Right lobe of liver (tissue), 6 donors: ENCODE results near the gene ACSL5. TPM values are rescaled to one million over a fixed set of nuclear protein-coding genes. Genes with fewer than 3 reads are reported as not detected.

Experiments
- ATAC-seq, 4 donors: fragments of 200-7000 bp; cut with Tn5 transposase; one replicate each; pipeline ENCODE4 v1.9.1; 2020; ENCODE audit warnings: mild to moderate bottlenecking in 4 of 4, moderate library complexity in 4 of 4
- DNase-seq, 3 donors: peaks; one replicate each; pipeline ENCODE4 v3.0.0-alpha.2; 2020
- H3K27ac ChIP-seq, 3 donors: fragments of 200-600 bp; one replicate each; pipeline ENCODE4 v1.8.0; 2022
- H3K27me3 ChIP-seq, 2 donors: fragments of 200-600 bp; one replicate each; pipeline ENCODE4 v1.8.0; 2022
- H3K36me3 ChIP-seq, 4 donors: fragments of 200-600 bp; sonication (generic) in 1 of 4; one replicate each; pipeline versions ENCODE4 v1.5.1 to v1.8.0; 2017 to 2022; ENCODE audit warnings: control low read depth in 1 of 4
- H3K4me1 ChIP-seq, 4 donors: fragments of 200-600 bp; sonication (generic) in 1 of 4; one replicate each; pipeline versions ENCODE4 v1.5.1 to v1.8.0; 2017 to 2022; ENCODE audit warnings: control low read depth in 1 of 4
- H3K4me3 ChIP-seq, 3 donors: fragments of 200-600 bp; one replicate each; pipeline ENCODE4 v1.8.0; 2022
- H3K9me3 ChIP-seq, 4 donors: fragments of 200-600 bp; sonication (generic) in 1 of 4; one replicate each; pipeline versions ENCODE4 v1.5.1 to v1.8.0; 2017 to 2022; ENCODE audit warnings: control low read depth in 1 of 4
- CTCF ChIP-seq, 4 donors: fragments of 200-600 bp in 3 of 4; fragments of 450-650 bp in 1 of 4; IDR thresholded peaks; one replicate each; pipeline versions ENCODE4 v1.5.1 to v1.8.0; 2016 to 2022; ENCODE audit warnings: antibody characterized with exemption in 4 of 4, mild to moderate bottlenecking in 2 of 4
- POLR2A ChIP-seq: fragments of 450-650 bp; IDR thresholded peaks from one replicate; pipeline ENCODE4 v1.6.1; 2017; ENCODE audit warnings: antibody characterized with exemption, mild to moderate bottlenecking
- WGBS: methylation state at CpG from one replicate; pipeline ENCODE4 v1.1.6; 2018; ENCODE audit warnings: low coverage, low lambda C conversion rate; ENCODE audit not compliant: insufficient coverage; ENCODE audit errors: missing lambda C conversion rate; 5-methylcytosine and 5-hydroxymethylcytosine counted together
- intact Hi-C, 2 donors: fragments of 100-400 bp; cut with DNase I; formaldehyde crosslinking; loops; one replicate each; pipeline versions ENCODE4 v1.11.2 to v1.14.1; 2022
- total RNA-seq, 6 experiments: library from RNA; depleted of rRNA in 2 of 6; stranded (reverse); fragments of >200 nt in 2 of 6; fragmentation: NEBNext Ultra II Directional in 3 of 6; extraction: Animal tissue kit (Norgen Biotek cat#: 25700) in 3 of 6; gene quantifications; one replicate each; pipeline versions ENCODE4 v1.1.0 to v1.2.4, GENCODE V29; 2016 to 2023
- donor health status: DM: no; HTN: yes; CAD: no.
- donor health status: DM: no; HTN: no; CAD: no.
- donor health status: DM: no; HTN: no; CAD: no.
- donor health status: DM: no; HTN: yes; CAD: no.
- donor health status: DM: no; HTN: yes; CAD: no.

ACSL5 gene
- total RNA-seq, 6 experiments from 2014 or later: 35.1 to 92.4 (median 73.8) TPM

GRCh38 chr10:112363696-112364688, 9.9 kb upstream of the ACSL5 start:
- intact Hi-C loops: no loop called here
- ATAC-seq: no peak
- H3K4me1 ChIP-seq: peaks cover 0 to 67% (median 31%) of the 10 kb centered on the region in 4 donors
- peak overlapping the region in 2 of 3 donors; percentile 17 to 78 for H3K27ac ChIP-seq
- WGBS: 92% methylated on average over 18 of the region's 22 CpGs
- H3K4me3 ChIP-seq: no peak overlapping the region
- TF ChIP-seq POLR2A (no peak), CTCF (IDR thresholded peaks at IDR 0.05) (no peak)
- H3K27me3 ChIP-seq: no peaks in the 10 kb centered on the region
- H3K36me3 ChIP-seq: no peaks in the 10 kb centered on the region
- no peaks in the 10 kb centered on the region for H3K9me3 ChIP-seq
- peak in 1 of 3 donors; percentile 24 for DNase-seq

- intact Hi-C loops: no loop called here
- Histone ChIP-seq H3K27ac (peak overlapping the region in 2 of 3 donors; percentile 45 to 78), H3K4me1 (peaks cover 0 to 67% (median 31%) of the 10 kb centered on the region in 4 donors), H3K9me3 (no peaks in the 10 kb centered on the region), H3K36me3 (no peaks in the 10 kb centered on the region), H3K4me3 (no peak overlapping the region), H3K27me3 (no peaks in the 10 kb centered on the region)
- ATAC-seq: peak; percentile 67 to 81 (median 75)
- WGBS: 43% methylated on average over 6 of the region's 6 CpGs
- peak in 2 of 4 donors; percentile 7 to 19 for TF ChIP-seq CTCF (IDR thresholded peaks at IDR 0.05)
- TF ChIP-seq POLR2A: no peak
- DNase-seq: peak in 1 of 3 donors; percentile 77
Measured at GRCh38 chr10:112365014-112365432, 8.9 kb upstream of the ACSL5 start.

- no peaks in the 10 kb centered on the region for H3K36me3 ChIP-seq
- TF ChIP-seq POLR2A: no peak
- TF ChIP-seq CTCF (IDR thresholded peaks at IDR 0.05): no peak
- DNase-seq (no peak), ATAC-seq (no peak)
- peak overlapping the region in 2 of 3 donors; percentile 45 to 78 for H3K27ac ChIP-seq
- no peaks in the 10 kb centered on the region for H3K9me3 ChIP-seq
- intact Hi-C loops: no loop called here
- H3K27me3 ChIP-seq: no peaks in the 10 kb centered on the region
- no peak overlapping the region for H3K4me3 ChIP-seq
- H3K4me1 ChIP-seq: peaks cover 0 to 62% (median 30%) of the 10 kb centered on the region in 4 donors
- WGBS: 28% methylated on average over 5 of the region's 6 CpGs
Measured at GRCh38 chr10:112365451-112365850, 8.5 kb upstream of the ACSL5 start.

- no peaks in the 10 kb centered on the region for H3K36me3 ChIP-seq
- H3K4me1 ChIP-seq: peaks cover 0 to 47% (median 21%) of the 10 kb centered on the region in 4 donors
- DNase-seq: peak in 1 of 3 donors; percentile 5
- no peaks in the 10 kb centered on the region for H3K27me3 ChIP-seq
- intact Hi-C loops: no loop called here
- no peak for TF ChIP-seq POLR2A
- no peak for TF ChIP-seq CTCF (IDR thresholded peaks at IDR 0.05)
- H3K9me3 ChIP-seq: no peaks in the 10 kb centered on the region
- peak overlapping the region in 1 of 3 donors; percentile 29 for H3K27ac ChIP-seq
- 55% methylated on average over 3 of the region's 3 CpGs for WGBS
- no peak overlapping the region for H3K4me3 ChIP-seq
- peak in 1 of 4 donors; percentile 31 for ATAC-seq
Measured at GRCh38 chr10:112366992-112367391, 6.9 kb upstream of the ACSL5 start.
